Hepatocyte (in vitro differentiated cells): Measurements from ENCODE around the gene KRTAP27-1. TPM values are rescaled to one million over a fixed set of nuclear protein-coding genes. Genes with fewer than 3 reads are reported as not detected.

Source experiments
- DNase-seq: peaks from one replicate; pipeline ENCODE4 v3.0.0-alpha.2; 2016; ENCODE audit warnings: low spot score
- H2AFZ ChIP-seq: fragments of 200-600 bp; sonication (generic); 2 replicates; pipeline ENCODE4 v1.6.0; 2016; ENCODE audit warnings: antibody characterized with exemption, mild to moderate bottlenecking
- H3K27ac ChIP-seq: fragments of 200-600 bp; sonication (generic); 2 replicates; pipeline ENCODE4 v1.5.1; 2016; ENCODE audit warnings: mild to moderate bottlenecking
- H3K27me3 ChIP-seq: fragments of 200-600 bp; sonication (generic); 2 replicates; pipeline ENCODE4 v1.6.1; 2016
- H3K36me3 ChIP-seq: fragments of 200-600 bp; sonication (generic); replicated peaks from 2 replicates; pipeline ENCODE4 v1.5.1; 2016; ENCODE audit warnings: low read depth; ENCODE audit not compliant: insufficient read depth
- H3K4me1 ChIP-seq: fragments of 200-600 bp; sonication (generic); 2 replicates; pipeline ENCODE4 v1.5.1; 2016; ENCODE audit warnings: mild to moderate bottlenecking, moderate library complexity; ENCODE audit not compliant: insufficient read depth
- H3K4me2 ChIP-seq: fragments of 200-600 bp; sonication (generic); 2 replicates; pipeline ENCODE4 v1.6.0; 2016
- H3K4me3 ChIP-seq: fragments of 200-600 bp; sonication (generic); 2 replicates; pipeline ENCODE4 v1.5.1; 2016; ENCODE audit warnings: mild to moderate bottlenecking
- H3K79me2 ChIP-seq: fragments of 200-600 bp; sonication (generic); 2 replicates; pipeline ENCODE4 v1.6.0; 2017; ENCODE audit warnings: mild to moderate bottlenecking
- H3K9me2 ChIP-seq: fragments of 200-600 bp; sonication (generic); replicated peaks from 2 replicates; pipeline ENCODE4 v1.6.0; 2017; ENCODE audit warnings: mild to moderate bottlenecking; ENCODE audit not compliant: insufficient read depth
- H3K9me3 ChIP-seq: fragments of 200-600 bp; sonication (generic); 2 replicates; pipeline ENCODE4 v1.5.1; 2016; ENCODE audit warnings: low read depth, mild to moderate bottlenecking
- H4K20me1 ChIP-seq: fragments of 200-600 bp; sonication (generic); 2 replicates; pipeline ENCODE4 v1.6.0; 2016; ENCODE audit warnings: mild to moderate bottlenecking; ENCODE audit not compliant: insufficient read depth, poor library complexity, severe bottlenecking
- CTCF ChIP-seq: fragments of 200-600 bp; sonication (generic); IDR thresholded peaks from 2 replicates; pipeline ENCODE4 v1.5.1; 2016; ENCODE audit warnings: antibody characterized with exemption, mild to moderate bottlenecking; ENCODE audit not compliant: poor library complexity
- EZH2 ChIP-seq: fragments of 200-600 bp; sonication (generic); IDR thresholded peaks from 2 replicates; pipeline ENCODE4 v1.6.1; 2016; ENCODE audit warnings: antibody characterized with exemption, mild to moderate bottlenecking, borderline replicate concordance
- EZH2phosphoT487 ChIP-seq: fragments of 200-600 bp; sonication (generic); IDR thresholded peaks from one replicate; pipeline ENCODE4 v1.6.1; 2018; ENCODE audit warnings: antibody characterized with exemption, mild to moderate bottlenecking, low read depth, moderate library complexity; ENCODE audit not compliant: unreplicated experiment, severe bottlenecking
- WGBS: methylation state at CpG from one replicate; pipeline ENCODE4 v1.1.6; 2016; ENCODE audit warnings: low lambda C conversion rate; ENCODE audit errors: missing lambda C conversion rate; 5-methylcytosine and 5-hydroxymethylcytosine counted together
- polyA plus RNA-seq: library from polyadenylated mRNA; unstranded; fragments of >200 nt; fragmentation: Nextera tagmentation; extraction: Ambion mirVana; gene quantifications from 2 replicates; pipeline ENCODE4 v1.2.1, GENCODE V29; 2016
- total RNA-seq: library from RNA; depleted of rRNA; stranded (reverse); fragments of >200 nt; gene quantifications from 2 replicates; pipeline ENCODE4 v1.2.3, GENCODE V29; 2014

KRTAP27-1 gene
- total and polyA plus RNA-seq, 2 experiments from 2014 or later: not detected

DNA sequence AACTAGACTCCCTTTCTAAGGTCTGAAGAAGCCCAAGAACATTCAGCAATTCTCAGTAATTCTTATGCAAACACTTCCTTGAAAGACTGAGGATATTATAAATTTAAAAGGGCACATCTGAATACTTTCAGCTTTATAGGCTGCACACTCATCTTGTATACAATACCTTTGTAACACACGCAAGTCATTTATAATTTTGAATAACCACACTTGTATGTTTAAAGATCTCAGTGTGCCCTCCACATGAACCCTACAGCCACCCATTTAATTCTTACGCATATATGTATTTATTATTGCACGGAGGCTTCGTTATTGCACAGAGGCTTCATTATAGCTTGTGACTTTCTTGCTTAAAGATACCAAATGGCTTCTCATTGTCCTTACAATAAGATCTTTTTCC lies 1.2 kb upstream of the KRTAP27-1 start:
- no peaks in the 10 kb centered on the region for H3K36me3 ChIP-seq
- no peak overlapping the region for H3K27ac ChIP-seq
- WGBS: 78% methylated on average over 4 of the region's 4 CpGs
- H3K4me3 ChIP-seq: no peak overlapping the region
- no peak overlapping the region for H3K4me2 ChIP-seq
- no peaks in the 10 kb centered on the region for H3K9me3 ChIP-seq
- no peaks in the 10 kb centered on the region for H3K9me2 ChIP-seq
- no peak overlapping the region for H2AFZ ChIP-seq
- H4K20me1 ChIP-seq: no peaks in the 10 kb centered on the region
- TF ChIP-seq EZH2 (no peak), EZH2phosphoT487 (no peak), CTCF (no peak)
- DNase-seq: no peak
- H3K4me1 ChIP-seq: no peaks in the 10 kb centered on the region
- H3K27me3 ChIP-seq: no peaks in the 10 kb centered on the region
- no peaks in the 10 kb centered on the region for H3K79me2 ChIP-seq

DNA sequence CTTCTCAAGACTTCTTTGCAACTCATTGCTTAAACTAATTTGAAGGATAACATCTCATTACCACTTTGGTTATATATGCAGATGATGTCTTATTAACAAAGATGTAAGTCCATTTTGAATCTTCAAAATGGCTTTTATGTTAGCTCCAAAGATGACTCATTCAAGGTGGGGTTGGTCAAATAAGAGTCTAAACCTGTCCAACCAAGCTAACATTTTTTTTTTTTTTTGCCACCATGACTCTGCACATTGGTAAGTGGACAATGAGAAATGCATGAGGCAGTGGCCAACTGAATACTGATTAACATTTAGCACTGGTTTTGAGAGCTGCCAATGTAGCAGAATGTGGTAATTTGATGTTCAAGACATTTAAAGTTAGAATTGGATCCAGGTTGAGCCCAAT lies 278 bp upstream of the KRTAP27-1 start:
- no peaks in the 10 kb centered on the region for H3K36me3 ChIP-seq
- no peak overlapping the region for H3K27ac ChIP-seq
- H4K20me1 ChIP-seq: no peaks in the 10 kb centered on the region
- H3K9me2 ChIP-seq: no peaks in the 10 kb centered on the region
- no peaks in the 10 kb centered on the region for H3K27me3 ChIP-seq
- DNase-seq: no peak
- TF ChIP-seq EZH2: no peak
- TF ChIP-seq EZH2phosphoT487: no peak
- TF ChIP-seq CTCF: no peak
- no peak overlapping the region for H3K4me3 ChIP-seq
- H3K79me2 ChIP-seq: no peaks in the 10 kb centered on the region
- no peaks in the 10 kb centered on the region for H3K4me1 ChIP-seq
- no peak overlapping the region for H2AFZ ChIP-seq
- H3K9me3 ChIP-seq: no peaks in the 10 kb centered on the region
- H3K4me2 ChIP-seq: no peak overlapping the region

DNA sequence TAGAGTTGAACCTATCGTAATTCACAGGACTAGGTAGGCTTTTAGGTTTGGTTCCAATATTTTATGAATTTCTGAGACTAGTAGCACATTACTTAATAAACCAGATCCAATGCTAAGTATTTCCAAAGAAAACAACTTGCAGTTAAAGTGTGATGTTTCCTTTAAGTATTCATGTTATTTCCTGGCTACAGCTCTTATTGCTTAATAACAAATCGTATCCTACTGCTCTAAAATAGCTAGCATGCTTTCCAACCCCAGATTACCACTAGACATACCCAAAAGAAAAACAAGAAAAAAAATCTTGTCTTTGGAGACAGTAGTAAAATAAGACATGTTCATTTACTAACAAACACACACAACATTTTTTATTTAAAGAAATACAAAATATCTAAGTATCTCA lies 898 bp downstream of the KRTAP27-1 start:
- H3K79me2 ChIP-seq: no peaks in the 10 kb centered on the region
- H4K20me1 ChIP-seq: no peaks in the 10 kb centered on the region
- H3K27ac ChIP-seq: no peak overlapping the region
- no peak for DNase-seq
- no peak overlapping the region for H2AFZ ChIP-seq
- 77% methylated on average over 2 of the region's 2 CpGs for WGBS
- no peak overlapping the region for H3K4me2 ChIP-seq
- no peaks in the 10 kb centered on the region for H3K9me2 ChIP-seq
- no peaks in the 10 kb centered on the region for H3K27me3 ChIP-seq
- no peaks in the 10 kb centered on the region for H3K9me3 ChIP-seq
- no peaks in the 10 kb centered on the region for H3K4me1 ChIP-seq
- TF ChIP-seq CTCF (no peak), EZH2phosphoT487 (no peak), EZH2 (no peak)
- H3K4me3 ChIP-seq: no peak overlapping the region
- no peaks in the 10 kb centered on the region for H3K36me3 ChIP-seq

- H3K9me2 ChIP-seq: no peaks in the 10 kb centered on the region
- DNase-seq: no peak
- 93% methylated on average over 3 of the region's 3 CpGs for WGBS
- no peak overlapping the region for H3K27ac ChIP-seq
- no peak for TF ChIP-seq EZH2phosphoT487
- TF ChIP-seq CTCF: no peak
- no peak for TF ChIP-seq EZH2
- H4K20me1 ChIP-seq: no peaks in the 10 kb centered on the region
- H3K9me3 ChIP-seq: no peaks in the 10 kb centered on the region
- H3K4me1 ChIP-seq: no peaks in the 10 kb centered on the region
- H2AFZ ChIP-seq: no peak overlapping the region
- H3K27me3 ChIP-seq: no peaks in the 10 kb centered on the region
- no peaks in the 10 kb centered on the region for H3K79me2 ChIP-seq
- H3K4me3 ChIP-seq: no peak overlapping the region
- no peaks in the 10 kb centered on the region for H3K36me3 ChIP-seq
- H3K4me2 ChIP-seq: no peak overlapping the region
Measured at GRCh38 chr21:30333736-30334135, 3.8 kb downstream of the KRTAP27-1 start.
